ENCODE data around the gene MBD4. TPM values are rescaled to one million over a fixed set of nuclear protein-coding genes. Genes with fewer than 3 reads are reported as not detected.

Gene MBD4
- total RNA-seq, 1 experiment from 2014 or later = 18.9 TPM

GRCh38 chr3:129439226-129439816, 427 bp downstream of the MBD4 start:
- in situ Hi-C loops (cut with HindIII; ENCODE audit: low sequenced_read_pairs) = no loop called here
- peak; percentile 37 for DNase-seq (ENCODE audit: low spot score)

GRCh38 chr3:129435367-129435766, 4.4 kb downstream of the MBD4 start:
- DNase-seq (ENCODE audit: low spot score) = no peak
- in situ Hi-C loops (cut with HindIII; ENCODE audit: low sequenced_read_pairs) = no loop called here

- in situ Hi-C loops (cut with HindIII; ENCODE audit: low sequenced_read_pairs) = no loop called here
- no peak for DNase-seq (ENCODE audit: low spot score)
These were observed 5.6 kb downstream of the MBD4 start for GRCh38 chr3:129434140-129434539.

GRCh38 chr3:129433565-129433964, 6.2 kb downstream of the MBD4 start:
- no peak for DNase-seq (ENCODE audit: low spot score)
- in situ Hi-C loops (cut with HindIII; ENCODE audit: low sequenced_read_pairs) = no loop called here

GRCh38 chr3:129432671-129433070, 7.1 kb downstream of the MBD4 start:
- DNase-seq (ENCODE audit: low spot score) = no peak
- in situ Hi-C loops (cut with HindIII; ENCODE audit: low sequenced_read_pairs) = no loop called here

GRCh38 chr3:129432036-129432435, 7.7 kb downstream of the MBD4 start:
- no peak for DNase-seq (ENCODE audit: low spot score)
- in situ Hi-C loops (cut with HindIII; ENCODE audit: low sequenced_read_pairs) = no loop called here

GRCh38 chr3:129429602-129430001, 10.1 kb downstream of the MBD4 start:
- DNase-seq (ENCODE audit: low spot score) = no peak
- in situ Hi-C loops (cut with HindIII; ENCODE audit: low sequenced_read_pairs) = no loop called here

GRCh38 chr3:129429080-129429451, 10.7 kb downstream of the MBD4 start:
- DNase-seq (ENCODE audit: low spot score) = no peak
- in situ Hi-C loops (cut with HindIII; ENCODE audit: low sequenced_read_pairs) = no loop called here

- in situ Hi-C loops (cut with HindIII; ENCODE audit: low sequenced_read_pairs) = no loop called here
- DNase-seq (ENCODE audit: low spot score) = peak; percentile 96
These were observed 11.2 kb downstream of the MBD4 start, which contains the start of gene EFCAB12 for GRCh38 chr3:129428376-129429079. TSS of gene EFCAB12 (minus strand) at chr3:129428636. CDS start at chr3:129428488, 148 bp downstream.

- no peak for DNase-seq (ENCODE audit: low spot score)
- in situ Hi-C loops (cut with HindIII; ENCODE audit: low sequenced_read_pairs) = no loop called here
These were observed 11.8 kb downstream of the MBD4 start for GRCh38 chr3:129428007-129428375.

GRCh38 chr3:129425619-129426018, 14.1 kb downstream of the MBD4 start:
- DNase-seq (ENCODE audit: low spot score) = no peak

GRCh38 chr3:129425213-129425612, 14.5 kb downstream of the MBD4 start:
- DNase-seq (ENCODE audit: low spot score) = no peak
- in situ Hi-C loops (cut with HindIII; ENCODE audit: low sequenced_read_pairs) = no loop called here

More at GRCh38 chr3:129425619-129426018, 14.1 kb downstream of the MBD4 start:
- in situ Hi-C loops (cut with HindIII; ENCODE audit: low sequenced_read_pairs) = no loop called here

- DNase-seq (ENCODE audit: low spot score) = no peak
- in situ Hi-C loops (cut with HindIII; ENCODE audit: low sequenced_read_pairs) = no loop called here
These were observed 15.4 kb downstream of the MBD4 start for GRCh38 chr3:129424185-129424841.

- DNase-seq (ENCODE audit: low spot score) = no peak
- in situ Hi-C loops (cut with HindIII; ENCODE audit: low sequenced_read_pairs) = no loop called here
These were observed 16.9 kb downstream of the MBD4 start for GRCh38 chr3:129422897-129423296.

- in situ Hi-C loops (cut with HindIII; ENCODE audit: low sequenced_read_pairs) = no loop called here
- no peak for DNase-seq (ENCODE audit: low spot score)
These were observed 17.6 kb downstream of the MBD4 start for GRCh38 chr3:129421988-129422745.

- DNase-seq (ENCODE audit: low spot score) = no peak
- in situ Hi-C loops (cut with HindIII; ENCODE audit: low sequenced_read_pairs) = no loop called here
These were observed 18.4 kb downstream of the MBD4 start for GRCh38 chr3:129421236-129421883.

GRCh38 chr3:129419476-129419875, 20.3 kb downstream of the MBD4 start:
- in situ Hi-C loops (cut with HindIII; ENCODE audit: low sequenced_read_pairs) = no loop called here
- no peak for DNase-seq (ENCODE audit: low spot score)

GRCh38 chr3:129418041-129418973, 21.4 kb downstream of the MBD4 start:
- DNase-seq (ENCODE audit: low spot score) = no peak
- in situ Hi-C loops (cut with HindIII; ENCODE audit: low sequenced_read_pairs) = no loop called here

Data from G401 (cell line).